ENCODE data around the gene KCNJ16.
"Not testable (repeated sequence)": the region's sequence is repeated elsewhere in the genome, so short reads cannot be mapped to it uniquely, and the experiment has no call there.

KCNJ16 gene

DNA sequence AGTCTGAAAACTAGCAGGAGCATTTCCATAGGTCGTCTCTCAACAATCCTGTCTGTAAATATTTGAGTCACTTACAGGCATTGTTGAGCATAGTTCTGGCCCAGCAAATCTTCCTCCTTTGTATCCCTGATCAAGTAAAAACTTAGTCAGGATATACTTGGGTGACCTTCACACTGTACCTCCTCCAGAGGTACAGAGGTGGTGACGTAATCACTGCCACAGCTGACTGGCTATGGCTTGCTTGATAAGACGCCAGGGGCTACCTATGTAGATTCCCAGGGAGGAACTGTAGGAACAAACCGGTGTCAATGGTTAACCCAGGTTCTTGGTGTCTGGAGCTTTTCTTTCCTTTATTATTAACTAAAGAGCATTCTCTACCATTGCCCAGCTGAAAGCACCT is at the start of gene KCNJ16:
Gene KCNJ16 (plus strand): TSS at position 270 of the 400 bp plus-strand sequence. CDS start 56,863 bp downstream, outside the sequence.
- no peak for DNase-seq (ENCODE audit: low spot score)

DNA sequence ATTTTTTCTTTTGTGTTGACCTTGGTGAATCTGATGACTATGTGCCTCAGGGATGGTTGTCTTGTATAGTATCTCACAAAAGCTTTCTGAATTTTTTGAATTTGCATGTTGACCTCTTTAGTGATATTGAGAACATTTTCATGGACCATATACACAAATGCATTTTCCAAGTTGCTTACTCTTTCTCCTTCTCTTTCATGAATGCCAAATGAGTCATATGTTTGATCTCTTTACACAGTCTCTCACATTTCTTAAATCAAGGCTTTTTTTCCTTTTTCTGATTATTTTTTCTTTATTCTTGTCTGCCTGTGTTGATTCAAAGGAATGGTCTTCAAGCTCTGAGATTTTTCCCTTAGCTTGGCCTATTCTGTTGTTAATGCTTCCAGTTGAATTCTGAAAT is 46.6 kb upstream of the KCNJ16 start:
- DNase-seq (ENCODE audit: low spot score) = no peak

DNA sequence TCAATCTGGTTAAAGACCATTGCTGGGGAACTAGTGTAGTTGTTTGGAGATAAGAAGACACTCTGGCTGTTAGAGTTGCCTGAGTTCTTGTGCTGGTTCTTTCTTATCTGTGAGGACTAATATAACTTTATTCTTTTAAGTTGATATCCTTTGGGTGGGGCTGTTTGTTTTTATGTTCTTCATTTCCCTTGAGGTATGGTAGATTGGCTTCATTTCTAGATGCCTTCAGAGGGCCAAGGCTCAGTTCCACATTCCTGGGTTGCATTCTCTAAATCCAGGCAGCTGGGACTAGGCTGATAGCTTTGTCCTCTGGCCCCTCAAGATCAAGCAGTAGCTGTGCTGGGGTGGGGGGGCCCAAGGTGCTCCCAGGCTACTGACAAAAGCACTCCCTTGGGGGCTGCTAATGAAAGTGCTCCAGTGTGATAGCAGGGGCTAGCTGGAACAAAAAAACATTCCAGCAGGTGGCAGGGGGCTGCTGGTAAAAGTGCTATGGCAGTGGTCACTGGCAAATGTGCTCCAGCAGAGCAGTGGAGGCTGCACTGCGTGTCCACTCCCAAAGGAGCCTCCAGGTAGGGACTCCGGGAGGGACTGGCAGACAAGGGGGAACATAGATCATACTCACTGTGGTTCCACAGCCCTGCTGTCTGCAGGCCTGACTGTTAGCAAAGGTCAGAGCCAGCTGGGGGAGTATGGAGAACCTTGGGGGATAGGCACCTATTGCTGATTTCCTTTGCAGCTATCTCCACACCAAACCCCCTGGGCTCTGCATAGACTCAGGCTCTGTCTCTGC is 45.9 kb upstream of the KCNJ16 start:
- no peak for DNase-seq (ENCODE audit: low spot score)

DNA sequence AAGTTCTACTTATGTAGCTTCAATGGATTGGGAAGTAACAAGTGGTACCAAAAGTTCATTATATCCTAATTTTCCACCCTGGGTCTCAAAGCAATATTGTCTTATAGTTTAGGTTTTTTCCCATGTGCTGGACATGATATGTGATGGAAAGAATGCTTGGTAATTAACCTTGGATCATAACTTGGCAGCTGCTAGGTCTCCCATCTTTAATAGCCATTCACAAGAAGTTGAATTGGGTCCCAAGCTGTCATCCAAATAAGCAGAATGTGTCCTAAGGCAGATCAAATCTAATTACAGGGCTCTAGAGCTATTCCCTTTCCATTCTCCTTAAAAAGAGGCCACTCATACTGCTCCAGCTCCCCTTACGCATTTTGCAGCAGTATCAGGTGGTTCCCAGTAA is 44.7 kb upstream of the KCNJ16 start:
- DNase-seq (ENCODE audit: low spot score) = no peak

DNA sequence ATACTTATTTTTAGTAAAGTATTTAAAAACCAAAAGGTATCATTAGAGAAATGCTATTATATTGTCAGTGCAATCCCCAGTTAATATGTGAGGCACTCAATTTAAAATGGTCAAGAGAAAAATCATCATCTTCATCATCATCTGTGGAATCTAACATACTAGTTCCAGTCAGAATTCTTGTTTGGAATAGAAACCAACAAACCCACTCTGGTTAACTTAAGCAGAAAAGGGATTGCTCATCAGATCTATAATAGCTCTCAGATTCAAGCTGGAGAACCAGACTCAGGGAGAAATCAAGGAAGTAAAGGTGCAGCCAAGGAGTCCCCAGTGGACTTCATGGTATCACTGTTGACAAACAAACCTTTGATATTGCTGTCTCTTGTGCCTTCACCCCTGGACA is 43.7 kb upstream of the KCNJ16 start:
- no peak for DNase-seq (ENCODE audit: low spot score)

DNA sequence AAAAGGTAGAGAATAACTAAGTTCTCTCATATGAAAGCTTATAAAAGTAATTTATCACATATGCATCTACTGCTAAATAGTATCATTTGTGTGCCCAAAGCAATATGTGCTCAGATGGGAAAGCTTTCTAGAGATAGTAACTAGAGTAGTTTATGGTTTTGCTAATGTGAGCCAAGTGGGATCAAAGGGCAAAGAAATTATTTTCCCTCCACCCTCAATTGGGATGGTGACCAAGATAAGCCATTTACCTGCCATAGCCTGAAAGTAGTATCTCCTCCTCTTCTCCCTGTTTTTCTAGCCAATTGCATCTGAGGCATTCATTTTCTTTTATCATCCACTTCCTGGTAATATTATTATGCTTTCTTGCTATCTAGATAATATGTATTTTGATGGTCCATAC is 41.9 kb upstream of the KCNJ16 start:
- no peak for DNase-seq (ENCODE audit: low spot score)

DNA sequence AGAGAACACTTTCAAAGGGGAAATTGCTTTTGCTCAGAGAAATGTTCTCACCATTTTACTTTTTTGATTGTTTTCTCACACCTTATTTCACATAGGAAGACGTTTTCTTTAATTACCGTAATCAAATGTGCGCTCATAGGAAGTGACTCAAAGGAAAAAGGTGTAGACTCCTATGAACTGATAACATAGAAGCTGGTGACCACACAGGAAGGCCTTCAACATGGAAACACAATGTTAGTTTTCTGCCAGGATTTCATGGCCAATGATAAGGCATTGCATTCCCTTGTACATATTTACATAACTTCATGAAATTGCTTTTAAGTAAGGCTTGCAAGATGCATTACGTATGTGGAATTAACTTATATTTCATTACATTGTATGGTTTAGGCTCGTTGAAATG is 40.9 kb upstream of the KCNJ16 start:
- DNase-seq (ENCODE audit: low spot score) = peak; percentile 79

DNA sequence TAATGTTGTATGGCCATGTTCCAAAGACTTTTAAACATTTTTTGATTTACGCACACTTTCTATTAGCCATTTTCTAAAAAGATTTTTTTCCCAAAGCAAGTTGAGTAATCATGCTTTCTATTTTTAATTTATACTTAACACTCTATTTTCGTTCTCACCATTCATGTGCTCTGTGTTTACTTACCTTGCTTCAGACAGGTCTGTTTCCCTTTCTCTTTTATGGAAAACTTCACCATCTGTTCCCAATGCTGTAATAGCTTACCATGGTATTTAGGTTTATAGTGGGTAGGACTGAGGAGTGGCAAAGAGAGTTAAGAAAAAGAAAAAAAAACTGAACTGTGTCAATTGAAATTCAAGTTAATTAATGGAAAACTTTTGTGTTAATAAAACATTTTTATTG is 37.5 kb upstream of the KCNJ16 start:
- no peak for DNase-seq (ENCODE audit: low spot score)

DNA sequence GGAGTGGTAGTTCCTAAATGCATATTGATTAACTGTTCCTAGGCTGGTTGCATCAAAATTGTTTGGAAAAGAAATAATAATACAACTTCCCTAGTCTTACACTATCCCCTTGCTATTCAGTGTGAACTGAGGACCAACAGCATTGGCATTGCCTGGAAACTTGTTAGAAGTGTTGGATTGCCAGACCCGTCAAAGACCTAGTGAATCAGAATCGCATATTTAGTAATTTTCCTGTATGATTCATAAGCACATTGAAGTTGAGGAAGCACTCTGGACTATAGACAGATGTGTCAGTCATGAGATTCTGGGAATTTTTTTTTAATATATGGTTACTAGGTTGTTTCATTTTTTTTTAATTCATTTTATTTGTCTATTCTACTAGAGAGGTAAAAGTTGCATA is 34.7 kb upstream of the KCNJ16 start:
- DNase-seq (ENCODE audit: low spot score) = peak; percentile 94

DNA sequence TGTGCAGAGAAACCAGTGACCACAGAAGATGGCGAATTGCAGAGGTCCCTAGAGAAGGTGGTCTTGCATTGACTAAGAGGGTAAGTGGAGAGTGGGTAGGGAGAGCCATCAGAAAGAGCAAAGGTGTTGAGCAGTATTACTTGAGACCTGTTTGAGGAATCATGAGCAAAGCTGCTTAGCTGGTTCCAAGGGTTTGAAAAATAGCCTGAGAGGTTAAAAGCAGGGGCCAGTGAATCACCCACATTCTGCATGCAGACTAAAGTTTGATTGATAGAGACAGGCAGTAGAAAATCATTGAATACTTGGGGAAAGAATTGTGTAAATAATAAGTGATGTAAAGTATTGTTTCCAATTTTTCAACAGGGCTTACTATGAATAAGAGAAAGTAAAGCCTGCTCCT is 34.0 kb upstream of the KCNJ16 start:
- no peak for DNase-seq (ENCODE audit: low spot score)

DNA sequence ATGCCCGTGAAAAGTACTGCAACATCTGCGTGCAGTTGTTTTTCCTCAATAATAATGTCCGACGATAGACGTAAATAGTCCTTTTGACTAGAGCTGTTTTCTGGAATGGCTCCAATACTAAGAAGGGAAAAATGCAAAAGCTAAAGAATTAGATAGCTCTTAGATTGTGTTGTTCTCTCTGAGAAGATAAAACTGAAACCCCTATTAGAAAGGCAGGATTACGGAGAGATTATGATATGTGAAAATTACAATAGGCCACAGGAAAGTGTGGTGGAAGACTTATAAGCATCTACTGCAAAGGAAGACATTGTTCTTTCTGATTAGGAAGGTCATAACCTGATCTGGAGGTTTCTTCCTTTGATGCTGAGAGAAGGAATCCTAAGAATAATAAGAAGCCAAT is 33.5 kb upstream of the KCNJ16 start:
- no peak for DNase-seq (ENCODE audit: low spot score)

DNA sequence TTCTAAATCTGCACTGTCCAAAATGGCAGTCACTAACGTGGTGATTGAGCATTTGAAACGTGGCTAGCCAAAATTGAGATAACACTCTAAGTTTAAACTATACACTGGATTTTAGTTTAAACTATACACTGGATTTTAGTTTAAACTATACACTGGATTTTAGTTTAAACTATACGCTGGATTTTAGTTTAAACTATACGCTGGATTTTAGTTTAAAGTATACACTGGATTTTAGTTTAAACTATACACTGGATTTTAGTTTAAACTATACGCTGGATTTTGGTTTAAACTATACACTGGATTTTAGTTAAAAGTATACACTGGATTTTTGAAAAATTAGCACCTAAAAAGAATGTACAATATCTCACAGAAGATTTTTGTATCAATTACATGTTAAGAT is 29.2 kb upstream of the KCNJ16 start:
- not testable (repeated sequence) for DNase-seq (ENCODE audit: low spot score)

DNA sequence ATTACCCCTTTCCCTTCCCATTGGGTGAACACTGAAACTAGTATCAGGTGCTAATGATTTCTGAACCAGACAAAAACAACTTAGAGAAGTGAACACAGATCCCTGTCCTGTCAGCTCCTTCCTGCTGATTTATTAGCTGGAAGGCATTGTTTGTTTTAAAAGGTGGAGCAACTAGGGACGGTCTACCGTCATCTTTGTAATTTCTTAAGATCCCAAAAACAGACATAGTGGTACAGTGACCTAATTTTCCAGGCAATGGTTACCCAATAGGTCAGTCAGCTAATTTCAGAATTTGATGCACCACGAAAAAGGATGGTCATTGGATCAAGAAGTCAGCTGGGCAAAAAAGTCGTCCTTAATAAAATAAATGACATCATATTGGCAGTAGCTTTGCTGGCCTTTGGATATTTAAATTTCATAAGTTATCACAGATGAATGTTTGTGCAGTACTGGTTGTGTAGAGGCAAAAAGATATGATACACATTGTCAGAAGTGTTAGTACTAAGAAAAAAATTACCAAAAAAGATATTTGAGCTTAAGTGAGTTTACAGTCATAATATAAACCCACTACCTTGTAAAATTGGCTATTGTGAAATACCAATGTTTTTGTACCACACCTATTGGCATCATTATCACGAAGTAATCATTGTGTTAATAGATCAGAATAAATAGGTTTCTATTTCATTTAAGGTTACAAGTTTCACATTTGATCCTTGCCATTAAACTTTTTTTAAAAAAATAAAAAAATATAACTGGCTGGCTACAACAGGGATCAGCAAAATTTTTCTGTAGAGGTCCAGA is 27.2 kb upstream of the KCNJ16 start:
- DNase-seq (ENCODE audit: low spot score) = no peak

DNA sequence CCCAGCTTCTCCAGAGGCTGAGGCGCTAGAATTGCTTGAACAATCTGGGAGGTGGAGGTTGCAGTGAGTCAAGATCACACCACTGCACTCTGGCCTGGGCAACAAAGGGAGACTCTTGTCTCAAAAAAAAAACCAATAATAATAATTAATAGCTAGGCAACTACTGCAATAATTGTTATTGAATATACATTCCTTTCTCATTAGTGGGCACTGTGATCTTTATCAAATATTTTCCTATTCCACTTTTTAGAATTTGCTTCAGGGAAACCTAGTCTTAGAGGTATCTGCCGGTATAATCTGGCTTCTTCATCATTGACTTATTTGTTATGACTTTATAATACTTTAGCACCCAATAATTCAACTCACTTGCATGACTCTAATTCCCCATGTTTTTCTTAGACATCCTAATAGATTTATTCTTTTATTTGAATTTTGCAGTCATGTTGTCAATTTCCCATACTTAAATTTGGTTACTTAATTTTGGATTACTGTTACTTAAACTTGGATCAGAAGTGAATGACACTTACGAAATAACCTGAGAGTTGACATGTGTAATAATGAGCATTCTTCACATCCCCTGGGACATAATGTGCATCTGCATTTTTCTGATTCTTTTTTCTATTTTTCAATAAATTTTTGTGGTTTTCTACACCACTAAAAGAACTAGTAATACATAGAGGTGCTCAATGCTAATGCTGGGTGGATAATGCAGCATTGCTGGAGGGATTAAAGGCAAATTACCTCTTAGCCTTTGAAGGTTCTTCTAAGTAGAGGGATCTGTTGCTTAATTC is 25.0 kb upstream of the KCNJ16 start:
- no peak for DNase-seq (ENCODE audit: low spot score)

DNA sequence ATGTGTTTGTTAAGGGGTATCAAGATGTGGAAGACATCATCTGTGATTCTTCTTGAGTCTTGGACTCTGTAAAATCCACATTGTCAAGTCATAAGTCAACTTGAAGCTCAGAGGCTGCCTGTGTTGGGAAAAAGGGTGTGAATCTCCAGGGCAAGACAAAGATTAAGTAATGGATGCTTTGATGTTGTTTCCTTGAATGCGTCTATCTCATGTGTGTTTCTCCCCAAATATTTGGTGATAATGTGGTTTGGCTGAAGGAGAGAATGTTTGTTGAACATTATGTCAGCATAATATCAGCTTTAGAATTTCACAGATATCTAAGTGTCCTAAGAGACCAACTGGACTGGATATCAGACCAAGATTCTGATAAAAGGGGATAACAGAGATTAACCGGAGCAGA is 24.1 kb upstream of the KCNJ16 start:
- no peak for DNase-seq (ENCODE audit: low spot score)

DNA sequence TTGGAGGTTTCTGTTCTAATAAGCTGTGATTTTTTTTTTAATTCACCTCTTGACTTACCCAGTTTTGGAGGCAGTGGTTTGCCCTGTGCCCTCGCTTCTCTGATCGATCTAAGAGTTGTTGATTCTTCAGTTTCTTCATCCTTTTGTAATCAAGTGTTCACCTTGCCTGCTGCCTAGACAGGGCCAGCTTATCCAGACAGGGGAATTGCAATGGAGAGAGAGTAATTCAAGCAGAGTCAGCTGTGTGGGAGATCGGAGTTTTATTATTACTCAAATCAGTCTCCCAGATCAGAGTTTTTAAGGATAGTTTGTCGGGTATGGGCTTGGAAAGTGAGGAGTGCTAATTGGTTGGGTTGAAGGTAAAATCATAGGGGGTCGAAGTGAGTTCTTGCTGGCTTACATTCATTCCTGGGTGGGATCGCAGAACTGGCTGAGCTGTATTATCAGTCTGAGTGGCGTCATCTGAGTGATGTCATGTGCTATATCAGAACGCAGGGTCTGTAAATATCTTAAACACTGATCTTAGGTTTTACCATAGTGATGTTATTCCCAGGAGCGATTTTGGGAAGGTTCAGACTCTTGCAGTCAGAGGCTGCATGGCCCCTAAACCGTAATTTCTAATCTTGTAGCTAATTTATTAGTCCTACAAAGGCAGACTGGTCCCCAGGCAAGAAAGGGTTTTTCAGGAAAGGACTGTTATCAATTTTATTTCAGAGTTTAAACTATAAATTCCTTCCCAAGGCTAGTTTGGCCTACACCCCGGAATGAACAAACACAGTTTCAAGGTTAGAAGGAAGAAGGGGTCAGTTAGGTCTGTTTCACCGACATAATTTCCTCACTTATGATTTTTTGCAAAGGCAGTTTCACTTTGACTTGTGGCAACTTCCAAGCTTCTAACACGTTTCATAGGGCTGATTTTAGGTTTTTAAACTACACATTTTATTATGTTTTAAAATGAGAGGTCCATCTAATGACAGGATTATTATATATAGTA is 21.5 kb upstream of the KCNJ16 start:
- no peak for DNase-seq (ENCODE audit: low spot score)

DNA sequence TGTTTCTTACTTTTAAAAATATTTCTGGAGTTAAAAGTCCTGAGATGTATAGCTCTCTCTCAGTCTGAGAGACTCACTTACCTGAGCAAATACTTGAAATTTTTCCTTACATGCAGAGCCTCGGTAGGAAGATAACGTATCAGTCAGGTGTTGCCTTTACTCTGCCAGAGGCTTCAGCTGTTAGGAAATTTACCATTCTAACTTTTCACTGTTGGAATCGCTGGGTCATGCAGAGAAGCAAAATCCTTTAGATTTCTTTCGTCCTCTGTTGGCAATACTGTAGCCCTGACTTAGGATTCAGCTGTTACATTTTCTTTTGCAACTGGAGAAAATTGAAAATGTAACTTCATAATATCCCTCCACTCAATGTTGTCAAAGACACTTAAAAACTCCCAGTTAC is 20.0 kb upstream of the KCNJ16 start:
- DNase-seq (ENCODE audit: low spot score) = no peak

DNA sequence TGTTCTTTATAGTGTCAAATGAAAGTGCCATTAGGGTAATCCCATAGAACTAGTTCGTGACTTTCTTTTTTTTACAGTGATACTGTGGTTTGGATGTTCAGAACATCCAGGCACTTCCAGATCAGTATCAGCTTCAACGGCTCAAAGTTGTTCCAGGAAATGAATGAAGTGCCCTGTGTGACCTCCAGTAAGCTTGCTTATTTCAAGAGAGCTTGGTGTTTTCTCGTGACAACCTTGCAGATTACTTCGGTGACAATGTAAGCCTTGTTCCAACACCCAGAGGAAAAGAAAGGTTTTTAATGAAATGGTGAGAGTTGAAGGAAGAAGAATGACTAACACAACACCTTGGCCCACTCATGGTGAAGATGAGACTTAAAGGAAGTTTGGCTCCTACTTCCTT is 16.0 kb upstream of the KCNJ16 start:
- DNase-seq (ENCODE audit: low spot score) = no peak

DNA sequence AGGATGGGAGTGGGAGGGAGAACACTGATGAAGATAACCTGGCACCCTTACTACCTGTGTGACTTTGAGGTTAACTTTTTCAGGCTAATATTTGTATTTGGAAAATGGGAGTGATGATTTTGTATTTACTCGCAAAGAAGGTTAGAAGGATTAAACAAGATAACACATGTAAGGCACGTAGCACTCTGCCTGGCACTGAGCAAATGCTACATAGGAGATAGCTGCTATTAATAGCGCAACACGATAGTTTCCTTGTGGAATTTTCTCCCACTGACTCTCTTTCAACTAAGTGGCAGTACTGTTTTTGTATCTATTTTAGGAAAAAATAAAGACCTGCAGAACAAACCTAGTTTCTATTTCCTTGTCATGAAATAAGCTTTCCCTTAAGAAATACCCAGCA is 15.4 kb upstream of the KCNJ16 start:
- DNase-seq (ENCODE audit: low spot score) = no peak

DNA sequence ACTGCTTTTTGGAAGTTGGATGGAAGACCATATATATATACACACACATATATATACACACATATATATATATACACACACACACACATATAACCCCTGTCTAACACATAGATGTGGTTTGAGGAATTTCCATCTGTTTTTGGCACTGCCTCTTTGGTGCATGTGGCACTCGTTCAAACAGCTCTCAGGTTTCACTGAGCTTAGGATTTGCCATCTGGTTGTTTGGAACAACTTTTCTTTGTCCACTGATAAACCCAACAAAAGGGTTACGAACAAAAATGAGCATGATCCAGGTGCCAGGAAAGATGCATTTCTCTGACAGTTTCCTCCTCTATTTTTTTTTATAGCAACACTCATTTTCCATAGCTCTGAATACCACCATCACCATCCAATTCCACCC is 14.6 kb upstream of the KCNJ16 start:
- no peak for DNase-seq (ENCODE audit: low spot score)

DNA sequence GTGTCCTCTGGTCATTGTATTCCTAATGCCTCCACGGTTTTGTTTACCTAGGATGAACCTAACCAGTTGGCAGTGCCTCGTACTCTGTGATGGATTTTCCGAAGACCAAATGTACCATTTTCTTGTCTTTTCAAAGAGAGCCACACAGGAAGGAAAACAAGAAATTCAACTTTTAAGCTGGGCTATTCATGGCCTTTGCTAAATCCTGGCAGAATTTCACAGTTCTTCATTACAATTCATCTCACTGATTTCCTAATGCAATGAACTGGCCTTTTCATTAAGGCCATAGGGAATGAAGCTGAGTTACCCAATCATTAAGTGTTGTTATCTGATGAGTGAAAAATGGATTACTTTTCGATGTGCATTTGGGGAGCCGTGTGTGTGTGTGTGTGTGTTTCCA is 7.9 kb upstream of the KCNJ16 start:
- no peak for DNase-seq (ENCODE audit: low spot score)

Measured in kidney capillary endothelial cell (primary cell).